Neural progenitor cell (in vitro differentiated cells): ENCODE results near the gene RPS6KA3.

Experiments used
- CTCF ChIP-seq: fragments of 200-600 bp; sonication (generic); IDR thresholded peaks from 2 replicates; pipeline ENCODE4 v1.5.1; 2017; ENCODE audit warnings: antibody characterized with exemption, mild to moderate bottlenecking
- EZH2phosphoT487 ChIP-seq: fragments of 200-600 bp; sonication (generic); IDR thresholded peaks from 2 replicates; pipeline ENCODE4 v1.6.1; 2017; ENCODE audit warnings: antibody characterized with exemption

- no peak for TF ChIP-seq CTCF
- TF ChIP-seq EZH2phosphoT487, result no peak
Observed at GRCh38 chrX:20130357-20130756, 136.4 kb downstream of the RPS6KA3 start.
